GM19240 (cell line): ENCODE measurements around the gene PRRC1.
"Not testable (repeated sequence)": the region's sequence is repeated elsewhere in the genome, so short reads cannot be mapped to it uniquely, and the experiment has no call there.

Source experiments
- DNase-seq: peaks from one replicate; pipeline ENCODE4 v3.0.0; 2011; ENCODE audit warnings: low spot score; ENCODE audit not compliant: insufficient read length

Gene PRRC1

GRCh38 chr5:127517480-127518318, at the start of gene PRRC1:
TSS of gene PRRC1 (plus strand) at chr5:127517640. CDS start at chr5:127523480, 5,840 bp downstream.
- DNase-seq, result peak; percentile 35

GRCh38 chr5:127471211-127471610, 46.2 kb upstream of the PRRC1 start:
- DNase-seq, result no peak

- DNase-seq, result no peak
Measured at GRCh38 chr5:127472700-127473099, 44.7 kb upstream of the PRRC1 start.

GRCh38 chr5:127486471-127486870, 31.0 kb upstream of the PRRC1 start:
- DNase-seq, result no peak

GRCh38 chr5:127492854-127493738, 24.3 kb upstream of the PRRC1 start:
- DNase-seq, result no peak

- no peak for DNase-seq
Measured at GRCh38 chr5:127498548-127498947, 18.9 kb upstream of the PRRC1 start.

- no peak for DNase-seq
Measured at GRCh38 chr5:127505905-127506304, 11.5 kb upstream of the PRRC1 start.

GRCh38 chr5:127506616-127507015, 10.8 kb upstream of the PRRC1 start:
- no peak for DNase-seq

- DNase-seq, result no peak
Measured at GRCh38 chr5:127508644-127509373, 8.6 kb upstream of the PRRC1 start.

- DNase-seq, result no peak
Measured at GRCh38 chr5:127513408-127513970, 4.0 kb upstream of the PRRC1 start.

- DNase-seq, result no peak
Measured at GRCh38 chr5:127514816-127515215, 2.6 kb upstream of the PRRC1 start.

GRCh38 chr5:127515693-127516440, 1.6 kb upstream of the PRRC1 start:
- no peak for DNase-seq

- DNase-seq, result no peak
Measured at GRCh38 chr5:127517110-127517479, 345 bp upstream of the PRRC1 start.

GRCh38 chr5:127518319-127518621, 830 bp downstream of the PRRC1 start:
- peak; percentile 2 for DNase-seq

GRCh38 chr5:127519527-127519926, 2.1 kb downstream of the PRRC1 start:
- no peak for DNase-seq

GRCh38 chr5:127521138-127521770, 3.8 kb downstream of the PRRC1 start:
- DNase-seq, result no peak

- DNase-seq, result no peak
Measured at GRCh38 chr5:127525181-127525580, 7.7 kb downstream of the PRRC1 start.

GRCh38 chr5:127529904-127530682, 12.7 kb downstream of the PRRC1 start:
- no peak for DNase-seq

- no peak for DNase-seq
Measured at GRCh38 chr5:127536687-127537086, 19.2 kb downstream of the PRRC1 start.

GRCh38 chr5:127540553-127540952, 23.1 kb downstream of the PRRC1 start:
- DNase-seq, result not testable (repeated sequence)
